HepG2 (cell line): ENCODE data around the gene TMEM217. TPM values are rescaled to one million over a fixed set of nuclear protein-coding genes. Genes with fewer than 3 reads are reported as not detected.

Source experiments
- GTF3A ChIP-seq: sonication (generic); formaldehyde crosslinking; conservative IDR thresholded peaks from 2 replicates; pipeline ENCODE4 v1.4.0; 2020; ENCODE audit warnings: mild to moderate bottlenecking, missing genetic modification reagents
- IKZF4 ChIP-seq: sonication (generic); formaldehyde crosslinking; IDR thresholded peaks from 2 replicates; pipeline ENCODE4 v1.5.1; 2020; ENCODE audit warnings: borderline replicate concordance, mild to moderate bottlenecking, low read depth, missing genetic modification reagents; ENCODE audit errors: not compliant biosample characterization
- IRF2 ChIP-seq: IDR thresholded peaks from 2 replicates; pipeline ENCODE4 v1.6.1; 2018; ENCODE audit warnings: missing genetic modification reagents, missing compliant biosample characterization
- MXD4 ChIP-seq: IDR thresholded peaks from 2 replicates; pipeline ENCODE4 v1.6.1; 2016; ENCODE audit warnings: mild to moderate bottlenecking, missing biosample characterization, missing genetic modification reagents
- NFE2L1 ChIP-seq: sonication (generic); formaldehyde crosslinking; IDR thresholded peaks from 2 replicates; pipeline ENCODE4 v1.4.0; 2020; ENCODE audit warnings: missing genetic modification reagents, mild to moderate bottlenecking, borderline replicate concordance
- ZNF263 ChIP-seq: sonication (generic); formaldehyde crosslinking; IDR thresholded peaks from 2 replicates; pipeline ENCODE4 v1.4.0; 2020; ENCODE audit warnings: missing genetic modification reagents
- ZNF720 ChIP-seq: sonication (generic); formaldehyde crosslinking; IDR thresholded peaks from 2 replicates; pipeline ENCODE4 v1.4.0; 2020; ENCODE audit warnings: missing genetic modification reagents
- ZNF850 ChIP-seq: sonication (generic); formaldehyde crosslinking; conservative IDR thresholded peaks from 2 replicates; pipeline ENCODE4 v1.9.0; 2021; ENCODE audit warnings: mild to moderate bottlenecking, missing genetic modification reagents
- polyA plus RNA-seq, 8 experiments: library from polyadenylated mRNA; depleted of rRNA in 3 of 8; stranded (reverse) in 7 of 8; unstranded in 1 of 8; fragments of >200 nt; fragmentation: Illumina TruSeq in 4 of 8; extraction: Trizol in 4 of 8; gene quantifications; 2 replicates each; pipeline versions ENCODE4 v1.2.1 to v1.2.3, GENCODE V29; 2011 to 2016; ENCODE audit warnings: low read depth in 4 of 8, missing spikeins in 1 of 8, mixed read lengths in 1 of 8; ENCODE audit not compliant: insufficient read depth in 1 of 8
- total RNA-seq, 5 experiments: library from RNA; depleted of rRNA; stranded (reverse); fragments of >200 nt; fragmentation: Illumina TruSeq; extraction: Trizol; gene quantifications; 2 replicates each; pipeline ENCODE4 v1.2.3, GENCODE V29; 2016; ENCODE audit warnings: low read depth in 1 of 5
- TF ChIP-seq, protein P1 (sequence below), 2 experiments: fragments of 450-650 bp in 1 of 2; sonication (generic) in 1 of 2; formaldehyde crosslinking in 1 of 2; IDR thresholded peaks; 2 replicates each; pipeline versions ENCODE4 v1.6.1 to v1.8.0; 2016 to 2022; ENCODE audit warnings: antibody characterized with exemption in 1 of 2, mild to moderate bottlenecking in 1 of 2, missing genetic modification reagents in 1 of 2
- TF ChIP-seq, protein P2 (sequence below): IDR thresholded peaks from 2 replicates; pipeline ENCODE4 v1.6.1; 2016; ENCODE audit warnings: missing compliant biosample characterization, missing genetic modification reagents, borderline replicate concordance

TMEM217 gene
- total and polyA plus RNA-seq, 2 of the 13 experiments (the other 11 are each of a cell fraction or from before 2014, with no cell fraction given) = 2.3 to 3.4 TPM

DNA sequence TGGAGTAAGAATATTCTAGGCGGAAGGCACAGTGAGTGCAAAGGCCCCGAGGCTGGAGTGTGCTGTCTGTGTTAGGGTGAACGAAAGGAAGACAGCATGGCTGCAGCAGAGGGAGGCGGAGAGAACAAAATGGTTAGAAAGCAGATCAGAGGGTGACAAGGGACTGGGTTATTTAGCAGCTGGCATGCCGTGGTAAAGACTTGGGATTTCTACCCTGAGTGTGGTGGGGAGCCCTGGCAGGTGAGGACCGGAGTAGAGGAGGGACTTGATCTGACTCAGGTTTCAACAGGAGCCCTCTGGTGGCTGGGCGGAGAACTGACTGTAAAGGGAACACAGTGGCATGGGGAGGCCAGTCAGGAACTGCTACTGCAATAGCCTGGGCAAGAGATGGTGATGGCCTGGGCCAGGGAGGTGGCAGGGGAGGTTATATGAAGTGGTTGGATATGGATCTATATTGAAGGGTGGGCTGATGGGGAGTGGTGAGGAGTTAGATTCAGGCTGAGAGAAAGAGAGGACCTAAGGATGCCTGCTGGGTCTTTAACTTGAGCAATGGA, 50.0 kb downstream of the TMEM217 start (continued):
- TF ChIP-seq, protein P1, sequence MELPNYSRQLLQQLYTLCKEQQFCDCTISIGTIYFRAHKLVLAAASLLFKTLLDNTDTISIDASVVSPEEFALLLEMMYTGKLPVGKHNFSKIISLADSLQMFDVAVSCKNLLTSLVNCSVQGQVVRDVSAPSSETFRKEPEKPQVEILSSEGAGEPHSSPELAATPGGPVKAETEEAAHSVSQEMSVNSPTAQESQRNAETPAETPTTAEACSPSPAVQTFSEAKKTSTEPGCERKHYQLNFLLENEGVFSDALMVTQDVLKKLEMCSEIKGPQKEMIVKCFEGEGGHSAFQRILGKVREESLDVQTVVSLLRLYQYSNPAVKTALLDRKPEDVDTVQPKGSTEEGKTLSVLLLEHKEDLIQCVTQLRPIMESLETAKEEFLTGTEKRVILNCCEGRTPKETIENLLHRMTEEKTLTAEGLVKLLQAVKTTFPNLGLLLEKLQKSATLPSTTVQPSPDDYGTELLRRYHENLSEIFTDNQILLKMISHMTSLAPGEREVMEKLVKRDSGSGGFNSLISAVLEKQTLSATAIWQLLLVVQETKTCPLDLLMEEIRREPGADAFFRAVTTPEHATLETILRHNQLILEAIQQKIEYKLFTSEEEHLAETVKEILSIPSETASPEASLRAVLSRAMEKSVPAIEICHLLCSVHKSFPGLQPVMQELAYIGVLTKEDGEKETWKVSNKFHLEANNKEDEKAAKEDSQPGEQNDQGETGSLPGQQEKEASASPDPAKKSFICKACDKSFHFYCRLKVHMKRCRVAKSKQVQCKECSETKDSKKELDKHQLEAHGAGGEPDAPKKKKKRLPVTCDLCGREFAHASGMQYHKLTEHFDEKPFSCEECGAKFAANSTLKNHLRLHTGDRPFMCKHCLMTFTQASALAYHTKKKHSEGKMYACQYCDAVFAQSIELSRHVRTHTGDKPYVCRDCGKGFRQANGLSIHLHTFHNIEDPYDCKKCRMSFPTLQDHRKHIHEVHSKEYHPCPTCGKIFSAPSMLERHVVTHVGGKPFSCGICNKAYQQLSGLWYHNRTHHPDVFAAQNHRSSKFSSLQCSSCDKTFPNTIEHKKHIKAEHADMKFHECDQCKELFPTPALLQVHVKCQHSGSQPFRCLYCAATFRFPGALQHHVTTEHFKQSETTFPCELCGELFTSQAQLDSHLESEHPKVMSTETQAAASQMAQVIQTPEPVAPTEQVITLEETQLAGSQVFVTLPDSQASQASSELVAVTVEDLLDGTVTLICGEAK (IDR thresholded peaks at IDR 0.05) = no peak
- TF ChIP-seq, protein P1 (CRISPR knock-in tag; IDR thresholded peaks at IDR 0.05) = no peak
- no peak for TF ChIP-seq ZNF720
- TF ChIP-seq MXD4 (CRISPR knock-in tag) = no peak
- TF ChIP-seq, protein P2, sequence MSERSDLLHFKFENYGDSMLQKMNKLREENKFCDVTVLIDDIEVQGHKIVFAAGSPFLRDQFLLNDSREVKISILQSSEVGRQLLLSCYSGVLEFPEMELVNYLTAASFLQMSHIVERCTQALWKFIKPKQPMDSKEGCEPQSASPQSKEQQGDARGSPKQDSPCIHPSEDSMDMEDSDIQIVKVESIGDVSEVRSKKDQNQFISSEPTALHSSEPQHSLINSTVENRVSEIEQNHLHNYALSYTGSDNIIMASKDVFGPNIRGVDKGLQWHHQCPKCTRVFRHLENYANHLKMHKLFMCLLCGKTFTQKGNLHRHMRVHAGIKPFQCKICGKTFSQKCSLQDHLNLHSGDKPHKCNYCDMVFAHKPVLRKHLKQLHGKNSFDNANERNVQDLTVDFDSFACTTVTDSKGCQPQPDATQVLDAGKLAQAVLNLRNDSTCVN (CRISPR knock-in tag) = 0 out of 2 replicates have a peak, but pooled peaks have one; percentile 24
- TF ChIP-seq IKZF4 (CRISPR knock-in tag) = no peak
- peak; percentile 61; the same call in 1 of the 2 replicates for TF ChIP-seq IRF2 (CRISPR knock-in tag)
- TF ChIP-seq NFE2L1 (CRISPR knock-in tag) = no peak
- no peak for TF ChIP-seq ZNF850 (CRISPR knock-in tag)
- peak; percentile 88 for TF ChIP-seq ZNF263 (CRISPR knock-in tag)
- TF ChIP-seq GTF3A (CRISPR knock-in tag) = no peak
